Right renal pelvis (tissue), 4 donors: ENCODE measurements around the gene ATF1. TPM values are rescaled to one million over a fixed set of nuclear protein-coding genes. Genes with fewer than 3 reads are reported as not detected.
"Not testable (repeated sequence)": the region's sequence is repeated elsewhere in the genome, so short reads cannot be mapped to it uniquely, and the experiment has no call there.

Source experiments
- DNase-seq, 4 donors: peaks; one replicate each; pipeline ENCODE4 v3.0.0-alpha.2; 2013; ENCODE audit warnings: low read depth in 4 of 4, low spot score in 3 of 4, missing footprints in 1 of 4
- polyA plus RNA-seq, 4 donors: library from polyadenylated mRNA; unstranded; fragments of 120-200 nt; gene quantifications; one replicate each; pipeline ENCODE4 v1.2.1, GENCODE V29; 2013; ENCODE audit not compliant: insufficient read length in 4 of 4

ATF1 gene
- polyA plus RNA-seq, 4 donors, result 40.5 to 47.9 (median 44.9) TPM

- no peak for DNase-seq
These were observed 11.8 kb upstream of the ATF1 start for GRCh38 chr12:50751948-50752721.

- DNase-seq, result no peak
These were observed 10.6 kb upstream of the ATF1 start for GRCh38 chr12:50753232-50753769.

GRCh38 chr12:50764286-50765094 is 589 bp downstream of the ATF1 start:
- peak in 3 of 4 donors; percentile 19 to 34 (median 22) for DNase-seq

- peak in 2 of 4 donors; percentile 28 to 44 for DNase-seq
These were observed 1.4 kb downstream of the ATF1 start for GRCh38 chr12:50765095-50765911.

GRCh38 chr12:50768391-50768790 is 4.5 kb downstream of the ATF1 start:
- no peak for DNase-seq

- DNase-seq, result not testable (repeated sequence)
These were observed 4.9 kb downstream of the ATF1 start for GRCh38 chr12:50768813-50769212.

GRCh38 chr12:50771409-50771808 is 7.5 kb downstream of the ATF1 start:
- no peak for DNase-seq

GRCh38 chr12:50772470-50772869 is 8.6 kb downstream of the ATF1 start:
- DNase-seq, result no peak

GRCh38 chr12:50772877-50773276 is 9.0 kb downstream of the ATF1 start:
- no peak for DNase-seq

GRCh38 chr12:50775251-50775650 is 11.3 kb downstream of the ATF1 start:
- no peak for DNase-seq

- DNase-seq, result no peak
These were observed 13.1 kb downstream of the ATF1 start for GRCh38 chr12:50776749-50777728.

- DNase-seq, result no peak
These were observed 15.0 kb downstream of the ATF1 start for GRCh38 chr12:50778663-50779590.

GRCh38 chr12:50780013-50780412 is 16.1 kb downstream of the ATF1 start:
- DNase-seq, result no peak

- no peak for DNase-seq
These were observed 20.6 kb downstream of the ATF1 start for GRCh38 chr12:50784501-50784900.

- no peak for DNase-seq
These were observed 21.6 kb downstream of the ATF1 start for GRCh38 chr12:50785406-50786001.

- no peak for DNase-seq
These were observed 22.8 kb downstream of the ATF1 start for GRCh38 chr12:50786498-50787231.

GRCh38 chr12:50787618-50788017 is 23.7 kb downstream of the ATF1 start:
- DNase-seq, result no peak
